AG09309 (cell line): Measurements from ENCODE around the gene ARHGAP40.

Source experiments
- DNase-seq: peaks from one replicate; pipeline ENCODE4 v3.0.0-alpha.2; 2010; ENCODE audit warnings: low read depth
- H3K4me3 ChIP-seq: 2 replicates; pipeline ENCODE4 v1.5.1; 2011; ENCODE audit warnings: mild to moderate bottlenecking, low read depth, low read length, moderate library complexity; ENCODE audit not compliant: control insufficient read depth
- TF ChIP-seq, protein P1 (sequence below): IDR thresholded peaks from 2 replicates; pipeline ENCODE4 v1.5.1; 2011; ENCODE audit warnings: mild to moderate bottlenecking, low read depth, low read length, inconsistent platforms; ENCODE audit not compliant: insufficient read depth, control insufficient read depth; ENCODE audit errors: missing control alignments

The ARHGAP40 gene

DNA sequence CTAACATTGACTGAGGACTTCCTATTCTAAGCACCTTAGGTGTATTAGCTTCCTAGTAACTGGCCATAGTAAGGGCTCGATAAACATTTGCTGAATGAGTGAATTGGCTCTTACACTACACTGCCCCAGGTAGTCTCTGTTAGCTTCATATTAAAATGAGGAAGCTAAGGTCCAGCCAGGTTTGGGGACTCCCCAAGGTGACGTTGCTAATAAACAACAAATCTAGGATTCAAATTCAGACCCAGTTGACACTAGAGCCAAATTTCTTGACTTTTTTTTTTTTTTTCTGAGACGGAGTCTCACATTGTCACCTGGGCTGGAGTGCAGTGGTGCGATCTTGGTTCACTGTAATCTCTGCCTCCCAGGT is 16.2 kb downstream of the ARHGAP40 start:
- H3K4me3 ChIP-seq: no peak overlapping the region
- TF ChIP-seq, protein P1, sequence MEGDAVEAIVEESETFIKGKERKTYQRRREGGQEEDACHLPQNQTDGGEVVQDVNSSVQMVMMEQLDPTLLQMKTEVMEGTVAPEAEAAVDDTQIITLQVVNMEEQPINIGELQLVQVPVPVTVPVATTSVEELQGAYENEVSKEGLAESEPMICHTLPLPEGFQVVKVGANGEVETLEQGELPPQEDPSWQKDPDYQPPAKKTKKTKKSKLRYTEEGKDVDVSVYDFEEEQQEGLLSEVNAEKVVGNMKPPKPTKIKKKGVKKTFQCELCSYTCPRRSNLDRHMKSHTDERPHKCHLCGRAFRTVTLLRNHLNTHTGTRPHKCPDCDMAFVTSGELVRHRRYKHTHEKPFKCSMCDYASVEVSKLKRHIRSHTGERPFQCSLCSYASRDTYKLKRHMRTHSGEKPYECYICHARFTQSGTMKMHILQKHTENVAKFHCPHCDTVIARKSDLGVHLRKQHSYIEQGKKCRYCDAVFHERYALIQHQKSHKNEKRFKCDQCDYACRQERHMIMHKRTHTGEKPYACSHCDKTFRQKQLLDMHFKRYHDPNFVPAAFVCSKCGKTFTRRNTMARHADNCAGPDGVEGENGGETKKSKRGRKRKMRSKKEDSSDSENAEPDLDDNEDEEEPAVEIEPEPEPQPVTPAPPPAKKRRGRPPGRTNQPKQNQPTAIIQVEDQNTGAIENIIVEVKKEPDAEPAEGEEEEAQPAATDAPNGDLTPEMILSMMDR: no peak
- no peak for DNase-seq

DNA sequence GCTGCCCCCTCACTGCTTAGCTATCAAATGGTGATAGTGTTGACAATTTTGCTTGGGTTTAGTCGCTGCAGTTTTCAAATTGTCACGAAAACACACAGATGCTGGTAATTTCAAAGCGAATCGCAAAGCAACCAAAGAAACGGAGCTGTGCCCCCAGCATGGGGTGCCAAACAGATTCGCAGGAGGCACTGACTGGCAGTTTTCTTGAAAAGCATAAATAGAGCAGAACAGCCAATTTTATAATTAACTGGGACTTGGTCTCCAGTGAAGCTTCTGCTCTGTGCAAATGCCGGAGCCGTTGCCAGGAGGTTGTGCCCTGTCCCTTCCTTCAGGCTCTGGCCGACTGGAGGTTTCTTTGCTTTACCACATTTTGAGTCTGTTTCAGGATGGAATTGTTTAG is 18.8 kb downstream of the ARHGAP40 start:
- H3K4me3 ChIP-seq: no peak overlapping the region
- TF ChIP-seq, protein P1: no peak
- DNase-seq: no peak

DNA sequence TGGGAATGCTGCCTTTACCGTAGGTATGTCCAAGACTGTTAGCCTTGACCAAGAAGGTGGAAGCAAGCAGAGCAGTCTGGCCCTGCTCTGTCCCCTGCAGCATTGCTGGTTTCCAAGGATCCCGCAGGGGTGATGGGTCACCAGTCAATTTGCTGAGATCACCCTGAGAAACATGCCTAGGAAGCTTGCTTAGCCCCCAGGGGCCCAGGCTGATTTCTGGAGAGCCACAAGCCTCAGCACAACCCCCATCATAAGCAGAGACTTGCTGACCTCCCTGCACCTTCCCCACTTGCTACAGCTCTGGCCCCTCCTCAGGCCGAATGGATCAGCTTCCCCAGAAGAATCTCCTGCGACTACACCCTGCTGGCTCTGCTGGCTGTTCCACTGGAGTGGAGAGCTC is 21.5 kb downstream of the ARHGAP40 start:
- DNase-seq: no peak
- TF ChIP-seq, protein P1: no peak
- H3K4me3 ChIP-seq: no peak overlapping the region

DNA sequence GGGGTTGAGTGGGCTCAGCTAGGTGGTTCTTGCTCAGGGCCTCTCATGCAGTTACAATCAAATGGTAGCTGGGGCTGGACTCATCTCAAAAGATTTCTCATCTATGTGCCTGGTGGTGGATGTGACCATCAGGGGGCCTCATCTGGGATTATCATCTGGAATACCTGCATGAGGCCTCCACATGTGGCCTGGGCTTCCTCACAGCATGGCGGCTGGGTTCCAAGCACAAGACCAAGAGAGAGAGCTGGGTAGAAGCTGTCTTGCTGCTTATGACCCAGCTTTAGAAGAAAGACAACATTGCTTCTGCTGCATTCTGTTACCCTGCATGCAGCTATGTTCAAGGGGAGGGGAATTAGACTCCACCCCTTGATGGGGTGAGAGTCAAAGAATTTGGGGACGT is 22.5 kb downstream of the ARHGAP40 start:
- DNase-seq: no peak
- TF ChIP-seq, protein P1: no peak
- no peak overlapping the region for H3K4me3 ChIP-seq

DNA sequence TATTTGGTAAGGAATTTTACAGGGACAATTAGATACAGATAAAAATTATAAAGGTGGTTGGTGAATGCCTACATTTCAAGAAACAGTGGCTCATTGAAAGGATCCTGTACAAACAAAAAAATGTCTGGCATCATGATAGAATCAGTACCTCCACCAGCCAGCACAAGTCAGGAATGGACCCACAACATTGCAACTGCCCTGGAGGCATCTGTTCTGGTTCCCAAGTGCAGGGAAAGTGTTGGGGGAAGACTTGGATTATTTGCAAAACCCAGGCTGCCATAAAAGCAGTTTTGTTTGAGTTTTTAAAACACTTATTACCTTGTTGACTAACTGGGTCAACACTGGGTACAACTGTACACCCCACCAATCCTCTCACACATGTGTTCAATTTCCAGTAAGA is 24.3 kb downstream of the ARHGAP40 start:
- DNase-seq: no peak
- no peak overlapping the region for H3K4me3 ChIP-seq
- TF ChIP-seq, protein P1: no peak

DNA sequence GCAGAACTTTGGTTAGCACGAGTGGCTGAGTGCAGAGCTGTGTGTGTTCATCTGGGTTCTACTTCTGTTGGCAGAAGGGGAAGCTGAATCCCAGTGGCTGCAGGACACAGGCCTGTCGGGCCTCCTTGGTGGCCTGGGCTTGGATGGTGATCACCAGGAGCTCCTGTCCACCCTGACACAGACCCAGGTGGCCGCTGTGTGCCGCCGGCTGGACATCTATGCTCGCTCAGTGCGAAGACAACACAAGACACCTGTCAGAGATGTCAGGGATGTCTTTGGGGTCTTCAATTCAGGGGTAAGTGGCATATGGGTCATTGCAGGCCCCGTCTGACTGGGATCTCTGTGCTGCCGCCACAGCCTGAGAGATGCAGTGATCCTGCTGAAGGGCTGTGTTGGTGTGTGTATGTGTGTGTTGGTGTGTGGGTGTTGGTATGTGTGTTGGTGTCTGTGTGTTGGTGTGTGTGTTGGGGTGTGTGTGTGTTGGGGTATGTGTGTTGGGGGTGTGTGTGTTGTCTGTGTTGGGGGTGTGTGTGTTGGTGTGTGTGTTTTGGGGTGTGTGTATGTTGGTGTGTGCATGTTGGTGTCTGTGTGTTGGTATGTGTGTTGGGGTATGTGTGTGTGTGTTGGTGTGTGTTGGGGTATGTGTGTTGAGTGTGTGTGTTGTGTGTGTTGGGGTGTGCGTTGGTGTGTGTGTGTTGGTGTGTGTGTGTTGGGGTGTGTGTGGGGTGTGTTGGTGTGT is 25.5 kb downstream of the ARHGAP40 start:
- TF ChIP-seq, protein P1: no peak
- DNase-seq: no peak
- H3K4me3 ChIP-seq: no peak overlapping the region
